Measurements from ENCODE around the gene TARBP1.

TARBP1 gene

DNA sequence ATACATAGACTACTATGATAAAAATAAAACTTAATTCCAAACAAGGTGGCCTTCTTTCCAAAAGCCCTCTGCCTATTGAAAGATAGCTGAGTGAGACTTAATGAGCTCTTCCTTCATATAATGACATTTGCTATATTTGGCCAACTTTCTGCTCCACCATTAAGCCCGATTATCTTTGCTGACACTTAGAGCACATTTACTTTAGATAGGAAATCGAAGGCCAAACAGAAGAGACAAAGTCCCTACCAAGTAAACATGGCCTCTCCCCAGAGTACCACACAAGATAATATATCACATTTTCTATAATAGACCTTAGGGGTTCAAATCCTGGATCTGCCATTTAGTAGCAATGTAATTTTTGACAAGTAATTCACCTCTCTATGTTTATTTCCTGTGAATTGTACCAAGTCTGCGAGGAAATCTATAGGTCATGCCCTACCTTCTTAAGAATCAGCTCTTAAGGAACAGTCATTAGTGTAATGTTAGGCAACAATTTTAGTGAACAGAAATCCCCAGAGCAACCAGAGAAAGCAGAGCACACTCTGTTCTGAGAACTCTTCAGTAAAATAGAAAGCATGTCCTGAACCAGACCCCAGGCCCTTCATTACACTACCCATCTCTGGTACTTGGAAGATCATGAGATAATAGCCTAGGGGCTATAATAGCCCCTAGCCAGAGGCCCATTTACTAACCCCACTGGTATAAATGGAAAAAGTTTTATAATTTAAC lies 123.0 kb downstream of the TARBP1 start:
- in situ Hi-C loops (cut with MboI; ENCODE audit: low pct_unique_long_range_greater_than_20kb, low sequenced_read_pairs, unreplicated experiment): no loop called here
- TF ChIP-seq, protein P1, sequence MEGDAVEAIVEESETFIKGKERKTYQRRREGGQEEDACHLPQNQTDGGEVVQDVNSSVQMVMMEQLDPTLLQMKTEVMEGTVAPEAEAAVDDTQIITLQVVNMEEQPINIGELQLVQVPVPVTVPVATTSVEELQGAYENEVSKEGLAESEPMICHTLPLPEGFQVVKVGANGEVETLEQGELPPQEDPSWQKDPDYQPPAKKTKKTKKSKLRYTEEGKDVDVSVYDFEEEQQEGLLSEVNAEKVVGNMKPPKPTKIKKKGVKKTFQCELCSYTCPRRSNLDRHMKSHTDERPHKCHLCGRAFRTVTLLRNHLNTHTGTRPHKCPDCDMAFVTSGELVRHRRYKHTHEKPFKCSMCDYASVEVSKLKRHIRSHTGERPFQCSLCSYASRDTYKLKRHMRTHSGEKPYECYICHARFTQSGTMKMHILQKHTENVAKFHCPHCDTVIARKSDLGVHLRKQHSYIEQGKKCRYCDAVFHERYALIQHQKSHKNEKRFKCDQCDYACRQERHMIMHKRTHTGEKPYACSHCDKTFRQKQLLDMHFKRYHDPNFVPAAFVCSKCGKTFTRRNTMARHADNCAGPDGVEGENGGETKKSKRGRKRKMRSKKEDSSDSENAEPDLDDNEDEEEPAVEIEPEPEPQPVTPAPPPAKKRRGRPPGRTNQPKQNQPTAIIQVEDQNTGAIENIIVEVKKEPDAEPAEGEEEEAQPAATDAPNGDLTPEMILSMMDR (IDR thresholded peaks at IDR 0.05; ENCODE audit: extremely low read depth, insufficient read depth, missing control alignments): no peak
- no peak for DNase-seq (ENCODE audit: low spot score)

DNA sequence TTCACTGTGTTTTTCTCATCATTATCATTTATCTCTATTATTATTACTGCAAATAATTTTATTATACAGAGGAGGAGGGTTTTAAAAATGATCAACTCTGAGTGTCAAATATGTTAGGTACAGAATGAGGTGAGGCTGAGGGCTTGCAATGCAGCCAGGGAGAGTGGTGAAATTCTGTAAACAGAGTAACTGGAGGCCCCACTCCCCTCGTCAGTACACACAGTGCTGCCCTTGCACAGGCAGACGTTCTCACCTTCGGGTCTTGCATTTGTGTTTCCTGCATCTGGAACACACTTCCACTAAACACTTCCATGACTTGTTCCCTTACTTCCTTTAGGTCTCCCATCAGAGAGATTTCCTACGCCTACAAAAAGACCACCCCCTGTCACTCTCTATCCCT lies 130.0 kb downstream of the TARBP1 start:
- in situ Hi-C loops (cut with MboI; ENCODE audit: low pct_unique_long_range_greater_than_20kb, low sequenced_read_pairs, unreplicated experiment): no loop called here
- TF ChIP-seq, protein P1 (IDR thresholded peaks at IDR 0.05; ENCODE audit: extremely low read depth, insufficient read depth, missing control alignments): no peak
- DNase-seq (ENCODE audit: low spot score): no peak

DNA sequence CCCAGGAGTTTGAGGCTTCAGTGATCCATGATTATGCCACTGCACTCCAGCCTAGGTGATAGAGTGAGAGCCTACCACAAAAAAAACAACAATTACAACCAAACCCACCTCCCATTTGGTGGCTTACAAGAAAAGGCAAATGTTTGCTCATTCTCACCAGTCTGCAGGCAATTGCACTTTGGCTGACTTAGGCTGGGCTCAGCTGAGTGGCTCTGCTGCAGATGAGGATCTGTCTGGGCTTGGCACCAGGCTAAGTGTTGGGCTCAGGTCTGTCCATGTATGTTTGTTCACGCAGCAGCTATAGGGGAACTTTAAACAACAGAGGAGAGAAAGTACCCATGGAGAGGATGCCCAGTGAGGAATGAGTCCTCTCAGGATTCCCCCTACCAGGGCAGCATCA lies 133.7 kb downstream of the TARBP1 start:
- DNase-seq (ENCODE audit: low spot score): no peak
- TF ChIP-seq, protein P1 (IDR thresholded peaks at IDR 0.05; ENCODE audit: extremely low read depth, insufficient read depth, missing control alignments): no peak
- in situ Hi-C loops (cut with MboI; ENCODE audit: low pct_unique_long_range_greater_than_20kb, low sequenced_read_pairs, unreplicated experiment): no loop called here

DNA sequence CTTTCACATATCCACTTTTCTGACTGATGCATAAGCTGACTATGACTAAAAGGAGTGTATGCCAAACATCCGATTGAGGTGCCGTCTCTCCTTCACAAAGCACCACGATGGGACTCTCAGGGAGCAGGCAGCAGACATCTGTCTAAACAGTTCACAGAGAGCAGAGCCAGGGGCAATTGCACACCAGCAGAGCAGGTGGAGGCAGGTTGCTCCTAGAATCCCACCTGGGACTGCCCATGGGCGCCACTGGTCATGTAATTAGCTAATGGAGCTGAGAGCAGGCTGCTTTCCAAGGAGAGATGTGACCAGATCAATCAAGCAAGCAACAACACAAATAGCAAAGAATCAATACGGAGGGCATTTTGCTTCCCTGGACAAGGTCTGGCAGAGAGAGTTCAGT lies 136.2 kb downstream of the TARBP1 start:
- no peak for DNase-seq (ENCODE audit: low spot score)
- TF ChIP-seq, protein P1 (IDR thresholded peaks at IDR 0.05; ENCODE audit: extremely low read depth, insufficient read depth, missing control alignments): no peak
- in situ Hi-C loops (cut with MboI; ENCODE audit: low pct_unique_long_range_greater_than_20kb, low sequenced_read_pairs, unreplicated experiment): no loop called here
